ENCODE measurements around the gene ADORA1.

The ADORA1 gene

GRCh38 chr1:203178083-203178482 lies 50.6 kb downstream of the ADORA1 start:
- Histone ChIP-seq H3K36me3 (ENCODE audit: insufficient read depth, low read length) (no peaks in the 10 kb centered on the region), H3K9me3 (ENCODE audit: low read length) (no peaks in the 10 kb centered on the region), H3K79me2 (ENCODE audit: insufficient read depth, low read length) (no peaks in the 10 kb centered on the region), H3K9ac (ENCODE audit: low read length) (no peak overlapping the region), H4K20me1 (ENCODE audit: insufficient read depth, low read length) (no peaks in the 10 kb centered on the region), H3K9me2 (ENCODE audit: low read depth, low read length) (no peaks in the 10 kb centered on the region), H3K27me3 (ENCODE audit: insufficient read depth, low read length) (no peaks in the 10 kb centered on the region), H3K27ac (ENCODE audit: low read depth, low read length, poor library complexity, severe bottlenecking) (no peak overlapping the region), H3K4me1 (ENCODE audit: insufficient read depth, low read length, severe bottlenecking) (no peaks in the 10 kb centered on the region), H3F3A (ENCODE audit: insufficient read depth, low read length) (no peaks in the 10 kb centered on the region), H3K4me3 (ENCODE audit: low read depth, low read length, poor library complexity, severe bottlenecking) (no peak overlapping the region), H3K4me2 (ENCODE audit: low read length) (no peak overlapping the region), H2AFZ (ENCODE audit: low read length) (no peak overlapping the region)
- TF ChIP-seq EZH2 (IDR thresholded peaks at IDR 0.05; ENCODE audit: borderline replicate concordance, low read length) (no peak), CTCF (IDR thresholded peaks at IDR 0.05; ENCODE audit: low read length) (no peak)

GRCh38 chr1:203178821-203179666 lies 51.5 kb downstream of the ADORA1 start:
- no peaks in the 10 kb centered on the region for H3K9me3 ChIP-seq (ENCODE audit: low read length)
- H3K9ac ChIP-seq (ENCODE audit: low read length): no peak overlapping the region
- no peaks in the 10 kb centered on the region for H3K79me2 ChIP-seq (ENCODE audit: insufficient read depth, low read length)
- TF ChIP-seq EZH2 (IDR thresholded peaks at IDR 0.05; ENCODE audit: borderline replicate concordance, low read length): no peak
- no peak for TF ChIP-seq CTCF (IDR thresholded peaks at IDR 0.05; ENCODE audit: low read length)
- H3K4me1 ChIP-seq (ENCODE audit: insufficient read depth, low read length, severe bottlenecking): no peaks in the 10 kb centered on the region
- H3F3A ChIP-seq (ENCODE audit: insufficient read depth, low read length): no peaks in the 10 kb centered on the region
- H3K4me2 ChIP-seq (ENCODE audit: low read length): no peak overlapping the region
- no peaks in the 10 kb centered on the region for H3K9me2 ChIP-seq (ENCODE audit: low read depth, low read length)
- no peak overlapping the region for H2AFZ ChIP-seq (ENCODE audit: low read length)
- no peaks in the 10 kb centered on the region for H3K36me3 ChIP-seq (ENCODE audit: insufficient read depth, low read length)
- no peaks in the 10 kb centered on the region for H3K27me3 ChIP-seq (ENCODE audit: insufficient read depth, low read length)
- H3K4me3 ChIP-seq (ENCODE audit: low read depth, low read length, poor library complexity, severe bottlenecking): no peak overlapping the region
- no peak overlapping the region for H3K27ac ChIP-seq (ENCODE audit: low read depth, low read length, poor library complexity, severe bottlenecking)
- H4K20me1 ChIP-seq (ENCODE audit: insufficient read depth, low read length): no peaks in the 10 kb centered on the region

- Histone ChIP-seq H3K36me3 (ENCODE audit: insufficient read depth, low read length) (no peaks in the 10 kb centered on the region), H3K4me3 (ENCODE audit: low read depth, low read length, poor library complexity, severe bottlenecking) (no peak overlapping the region), H3K9me2 (ENCODE audit: low read depth, low read length) (no peaks in the 10 kb centered on the region), H3K9me3 (ENCODE audit: low read length) (no peaks in the 10 kb centered on the region), H3K4me1 (ENCODE audit: insufficient read depth, low read length, severe bottlenecking) (no peaks in the 10 kb centered on the region), H3K4me2 (ENCODE audit: low read length) (no peak overlapping the region), H2AFZ (ENCODE audit: low read length) (no peak overlapping the region), H3K27ac (ENCODE audit: low read depth, low read length, poor library complexity, severe bottlenecking) (no peak overlapping the region), H3K27me3 (ENCODE audit: insufficient read depth, low read length) (no peaks in the 10 kb centered on the region), H4K20me1 (ENCODE audit: insufficient read depth, low read length) (no peaks in the 10 kb centered on the region), H3K9ac (ENCODE audit: low read length) (no peak overlapping the region), H3K79me2 (ENCODE audit: insufficient read depth, low read length) (no peaks in the 10 kb centered on the region), H3F3A (ENCODE audit: insufficient read depth, low read length) (no peaks in the 10 kb centered on the region)
- TF ChIP-seq EZH2 (IDR thresholded peaks at IDR 0.05; ENCODE audit: borderline replicate concordance, low read length) (no peak), CTCF (IDR thresholded peaks at IDR 0.05; ENCODE audit: low read length) (no peak)
Measured at GRCh38 chr1:203179667-203180005, 52.1 kb downstream of the ADORA1 start.

Measured in OCI-LY1 (cell line).